Panc1 (cell line): ENCODE results near the gene GRID1. TPM values are rescaled to one million over a fixed set of nuclear protein-coding genes. Genes with fewer than 3 reads are reported as not detected.

Experiments
- ATAC-seq: fragments of 200-7000 bp; cut with Tn5 transposase; 2 replicates; pipeline ENCODE4 v1.9.1; 2020; ENCODE audit warnings: mild to moderate bottlenecking, moderate library complexity
- BruUV-seq: library from RNA; stranded (reverse); fragments of 400-500 nt; replicated peaks from 2 replicates; lab custom pipeline; 2021; lab: Mats Ljungman, UMichigan
- CTCF ChIA-PET: fragments of 300-600 bp; sonication (Branson Sonifier 250); formaldehyde crosslinking; loops from one replicate; lab custom pipeline; 2022; ENCODE audit warnings: antibody characterized with exemption; lab: Charles Lee
- POLR2A ChIA-PET: fragments of 300-600 bp; sonication (Branson Sonifier 250); formaldehyde crosslinking; loops from one replicate; lab custom pipeline; 2022; ENCODE audit warnings: antibody characterized with exemption; lab: Charles Lee
- DNase-seq: peaks from one replicate; pipeline ENCODE4 v3.0.0-alpha.2; 2010; ENCODE audit warnings: low read depth, low spot score
- H3K27ac ChIP-seq: 2 replicates; pipeline ENCODE4 v1.5.1; 2011; ENCODE audit warnings: mild to moderate bottlenecking, low read length, inconsistent platforms
- H3K27me3 ChIP-seq: fragments of 200-500 bp; sonication (Bioruptor generic); 2 replicates; pipeline ENCODE4 v1.6.0; 2014; ENCODE audit warnings: low read length, inconsistent platforms; ENCODE audit not compliant: control insufficient read depth, insufficient read depth
- H3K36me3 ChIP-seq: fragments of 200-500 bp; sonication (Bioruptor generic); 2 replicates; pipeline ENCODE4 v1.5.1; 2014; ENCODE audit warnings: inconsistent platforms, mild to moderate bottlenecking, low read length, moderate library complexity; ENCODE audit not compliant: control insufficient read depth, insufficient read depth
- H3K4me1 ChIP-seq: 2 replicates; pipeline ENCODE4 v1.5.1; 2011; ENCODE audit warnings: inconsistent platforms, mild to moderate bottlenecking, low read length, moderate library complexity; ENCODE audit not compliant: control insufficient read depth, insufficient read depth
- H3K4me3 ChIP-seq, 2 experiments: 2 replicates each; pipeline ENCODE4 v1.5.1; 2011 to 2012; ENCODE audit warnings: low read depth in 2 of 2, low read length in 2 of 2, mild to moderate bottlenecking in 2 of 2, inconsistent platforms in 1 of 2, moderate library complexity in 1 of 2
- H3K9me3 ChIP-seq: fragments of 200-500 bp; sonication (Bioruptor generic); 2 replicates; pipeline ENCODE4 v1.5.1; 2014; ENCODE audit warnings: low read depth, mild to moderate bottlenecking, inconsistent platforms, low read length, moderate library complexity; ENCODE audit not compliant: control insufficient read depth, insufficient read depth
- POLR2AphosphoS5 ChIP-seq: IDR thresholded peaks from 2 replicates; pipeline ENCODE4 v1.6.1; 2012; ENCODE audit warnings: mild to moderate bottlenecking, low read depth, low read length, moderate library complexity
- SIN3A ChIP-seq: IDR thresholded peaks from 2 replicates; pipeline ENCODE4 v1.6.1; 2012; ENCODE audit warnings: low read depth, mild to moderate bottlenecking, low read length, moderate library complexity, borderline replicate concordance; ENCODE audit not compliant: insufficient read depth
- TCF7L2 ChIP-seq: IDR thresholded peaks from 2 replicates; pipeline ENCODE4 v1.6.1; 2011; ENCODE audit warnings: mild to moderate bottlenecking, low read depth, low read length, inconsistent platforms
- in situ Hi-C: cut with HindIII; loops from 2 replicates; pipeline ENCODE4 v1.10.0; 2016; ENCODE audit warnings: low sequenced_read_pairs, low pct_unique_long_range_greater_than_20kb
- intact Hi-C: fragments of 100-400 bp; cut with micrococcal nuclease; formaldehyde crosslinking; loops from one replicate; pipeline ENCODE4 v1.10.0; 2022; ENCODE audit not compliant: unreplicated experiment
- total RNA-seq: library from RNA; stranded (reverse); gene quantifications from one replicate; pipeline ENCODE4 v1.2.1, GENCODE V29; 2021; ENCODE audit not compliant: unreplicated experiment
- TF ChIP-seq, protein P1 (sequence below), 2 experiments: IDR thresholded peaks; 2 replicates each; pipeline ENCODE4 v1.6.1; 2011 to 2012; ENCODE audit warnings: low read depth in 2 of 2, control low read depth in 1 of 2, low read length in 1 of 2, mild to moderate bottlenecking in 1 of 2, moderate library complexity in 1 of 2; ENCODE audit not compliant: insufficient read depth in 1 of 2
- TF ChIP-seq, protein P2 (sequence below): fragments of 450-650 bp; IDR thresholded peaks from 2 replicates; pipeline ENCODE4 v1.5.1; 2017; ENCODE audit warnings: mild to moderate bottlenecking

Gene GRID1
- total RNA-seq, 1 experiment from 2014 or later, result 2.3 TPM

- BruUV-seq, result no TSS peak
- in situ Hi-C loops, result no loop called here
- Histone ChIP-seq H3K9me3 (no peaks in the 10 kb centered on the region), H3K4me3 (no peak overlapping the region), H3K27me3 (no peaks in the 10 kb centered on the region), H3K36me3 (no peaks in the 10 kb centered on the region), H3K4me1 (no peaks in the 10 kb centered on the region), H3K27ac (no peak overlapping the region)
- ChIA-PET CTCF (no interaction called here), POLR2A (no interaction called here)
- TF ChIP-seq, protein P1, sequence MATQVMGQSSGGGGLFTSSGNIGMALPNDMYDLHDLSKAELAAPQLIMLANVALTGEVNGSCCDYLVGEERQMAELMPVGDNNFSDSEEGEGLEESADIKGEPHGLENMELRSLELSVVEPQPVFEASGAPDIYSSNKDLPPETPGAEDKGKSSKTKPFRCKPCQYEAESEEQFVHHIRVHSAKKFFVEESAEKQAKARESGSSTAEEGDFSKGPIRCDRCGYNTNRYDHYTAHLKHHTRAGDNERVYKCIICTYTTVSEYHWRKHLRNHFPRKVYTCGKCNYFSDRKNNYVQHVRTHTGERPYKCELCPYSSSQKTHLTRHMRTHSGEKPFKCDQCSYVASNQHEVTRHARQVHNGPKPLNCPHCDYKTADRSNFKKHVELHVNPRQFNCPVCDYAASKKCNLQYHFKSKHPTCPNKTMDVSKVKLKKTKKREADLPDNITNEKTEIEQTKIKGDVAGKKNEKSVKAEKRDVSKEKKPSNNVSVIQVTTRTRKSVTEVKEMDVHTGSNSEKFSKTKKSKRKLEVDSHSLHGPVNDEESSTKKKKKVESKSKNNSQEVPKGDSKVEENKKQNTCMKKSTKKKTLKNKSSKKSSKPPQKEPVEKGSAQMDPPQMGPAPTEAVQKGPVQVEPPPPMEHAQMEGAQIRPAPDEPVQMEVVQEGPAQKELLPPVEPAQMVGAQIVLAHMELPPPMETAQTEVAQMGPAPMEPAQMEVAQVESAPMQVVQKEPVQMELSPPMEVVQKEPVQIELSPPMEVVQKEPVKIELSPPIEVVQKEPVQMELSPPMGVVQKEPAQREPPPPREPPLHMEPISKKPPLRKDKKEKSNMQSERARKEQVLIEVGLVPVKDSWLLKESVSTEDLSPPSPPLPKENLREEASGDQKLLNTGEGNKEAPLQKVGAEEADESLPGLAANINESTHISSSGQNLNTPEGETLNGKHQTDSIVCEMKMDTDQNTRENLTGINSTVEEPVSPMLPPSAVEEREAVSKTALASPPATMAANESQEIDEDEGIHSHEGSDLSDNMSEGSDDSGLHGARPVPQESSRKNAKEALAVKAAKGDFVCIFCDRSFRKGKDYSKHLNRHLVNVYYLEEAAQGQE (IDR thresholded peaks at IDR 0.05; ENCODE audit: insufficient read depth in 1 of 2, low read depth in 2 of 2, low read length in 1 of 2), result no peak
- TF ChIP-seq SIN3A (no peak), TCF7L2 (no peak), POLR2AphosphoS5 (no peak)
- TF ChIP-seq, protein P2, sequence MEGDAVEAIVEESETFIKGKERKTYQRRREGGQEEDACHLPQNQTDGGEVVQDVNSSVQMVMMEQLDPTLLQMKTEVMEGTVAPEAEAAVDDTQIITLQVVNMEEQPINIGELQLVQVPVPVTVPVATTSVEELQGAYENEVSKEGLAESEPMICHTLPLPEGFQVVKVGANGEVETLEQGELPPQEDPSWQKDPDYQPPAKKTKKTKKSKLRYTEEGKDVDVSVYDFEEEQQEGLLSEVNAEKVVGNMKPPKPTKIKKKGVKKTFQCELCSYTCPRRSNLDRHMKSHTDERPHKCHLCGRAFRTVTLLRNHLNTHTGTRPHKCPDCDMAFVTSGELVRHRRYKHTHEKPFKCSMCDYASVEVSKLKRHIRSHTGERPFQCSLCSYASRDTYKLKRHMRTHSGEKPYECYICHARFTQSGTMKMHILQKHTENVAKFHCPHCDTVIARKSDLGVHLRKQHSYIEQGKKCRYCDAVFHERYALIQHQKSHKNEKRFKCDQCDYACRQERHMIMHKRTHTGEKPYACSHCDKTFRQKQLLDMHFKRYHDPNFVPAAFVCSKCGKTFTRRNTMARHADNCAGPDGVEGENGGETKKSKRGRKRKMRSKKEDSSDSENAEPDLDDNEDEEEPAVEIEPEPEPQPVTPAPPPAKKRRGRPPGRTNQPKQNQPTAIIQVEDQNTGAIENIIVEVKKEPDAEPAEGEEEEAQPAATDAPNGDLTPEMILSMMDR, result no peak
- ATAC-seq (no peak), DNase-seq (no peak)
- intact Hi-C loops, result no loop called here
Observed at GRCh38 chr10:86247073-86247472, 119.5 kb downstream of the GRID1 start.

GRCh38 chr10:86246279-86246940 lies 120.2 kb downstream of the GRID1 start:
- Histone ChIP-seq H3K36me3 (no peaks in the 10 kb centered on the region), H3K27me3 (no peaks in the 10 kb centered on the region), H3K9me3 (no peaks in the 10 kb centered on the region), H3K27ac (no peak overlapping the region), H3K4me1 (no peaks in the 10 kb centered on the region), H3K4me3 (no peak overlapping the region)
- no TSS peak for BruUV-seq
- in situ Hi-C loops (no loop called here), intact Hi-C loops (no loop called here)
- ChIA-PET POLR2A (no interaction called here), CTCF (no interaction called here)
- no peak for DNase-seq
- TF ChIP-seq, protein P1 (IDR thresholded peaks at IDR 0.05; ENCODE audit: insufficient read depth in 1 of 2, low read depth in 2 of 2, low read length in 1 of 2), result no peak
- TF ChIP-seq SIN3A (no peak), POLR2AphosphoS5 (no peak), TCF7L2 (no peak)
- TF ChIP-seq, protein P2, result no peak
- ATAC-seq, result no peak
